Measurements from ENCODE around the gene KCNT1.

KCNT1 gene

DNA sequence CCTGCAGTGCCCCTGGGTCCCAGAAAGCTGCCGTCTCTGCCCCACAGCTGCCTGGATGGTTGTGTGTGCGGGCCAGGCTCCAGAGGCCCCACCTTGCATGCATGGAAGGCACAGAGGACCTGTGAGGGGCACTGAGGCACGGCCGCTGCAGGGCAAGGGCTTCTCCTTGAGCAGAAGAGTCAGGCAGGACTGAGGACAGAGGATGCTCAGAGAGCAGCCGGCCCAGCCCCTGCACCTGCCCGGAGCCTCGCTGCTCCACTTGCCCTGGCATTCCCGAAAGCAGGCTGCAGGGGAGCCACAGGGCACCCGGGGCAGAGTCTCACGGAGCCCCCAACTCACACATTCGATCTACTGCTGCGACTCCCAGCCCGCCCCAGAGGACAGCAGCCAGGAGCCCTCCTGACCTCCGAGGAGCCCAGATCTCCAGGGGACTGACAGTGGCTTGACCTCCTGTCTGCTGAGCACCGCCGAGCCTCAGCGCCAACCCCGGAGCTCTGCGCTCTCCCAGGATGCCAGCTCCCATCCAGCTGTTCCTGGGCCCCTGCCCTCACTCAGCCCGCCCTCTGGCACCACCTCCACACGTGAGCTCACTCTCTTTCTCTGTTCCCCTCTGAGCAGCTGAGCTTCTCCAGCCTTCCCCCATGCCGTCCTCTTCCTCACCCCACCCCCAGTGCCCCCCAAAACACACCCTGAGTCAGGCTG, 95.0 kb downstream of the KCNT1 start:
- Histone ChIP-seq H3K27me3 (ENCODE audit: control insufficient read depth, insufficient read depth, low read length) (no peaks in the 10 kb centered on the region), H3K36me3 (ENCODE audit: control insufficient read depth, insufficient read depth, low read length) (no peaks in the 10 kb centered on the region), H3K4me3 (ENCODE audit: low read depth, low read length) (no peak overlapping the region), H3K9ac (ENCODE audit: low read depth, low read length) (no peak overlapping the region), H3K27ac (ENCODE audit: low read depth, low read length) (no peak overlapping the region), H3K9me3 (ENCODE audit: control insufficient read depth, insufficient read depth, low read length) (no peaks in the 10 kb centered on the region), H3K4me1 (ENCODE audit: control insufficient read depth, insufficient read depth, low read length) (no peaks in the 10 kb centered on the region)

DNA sequence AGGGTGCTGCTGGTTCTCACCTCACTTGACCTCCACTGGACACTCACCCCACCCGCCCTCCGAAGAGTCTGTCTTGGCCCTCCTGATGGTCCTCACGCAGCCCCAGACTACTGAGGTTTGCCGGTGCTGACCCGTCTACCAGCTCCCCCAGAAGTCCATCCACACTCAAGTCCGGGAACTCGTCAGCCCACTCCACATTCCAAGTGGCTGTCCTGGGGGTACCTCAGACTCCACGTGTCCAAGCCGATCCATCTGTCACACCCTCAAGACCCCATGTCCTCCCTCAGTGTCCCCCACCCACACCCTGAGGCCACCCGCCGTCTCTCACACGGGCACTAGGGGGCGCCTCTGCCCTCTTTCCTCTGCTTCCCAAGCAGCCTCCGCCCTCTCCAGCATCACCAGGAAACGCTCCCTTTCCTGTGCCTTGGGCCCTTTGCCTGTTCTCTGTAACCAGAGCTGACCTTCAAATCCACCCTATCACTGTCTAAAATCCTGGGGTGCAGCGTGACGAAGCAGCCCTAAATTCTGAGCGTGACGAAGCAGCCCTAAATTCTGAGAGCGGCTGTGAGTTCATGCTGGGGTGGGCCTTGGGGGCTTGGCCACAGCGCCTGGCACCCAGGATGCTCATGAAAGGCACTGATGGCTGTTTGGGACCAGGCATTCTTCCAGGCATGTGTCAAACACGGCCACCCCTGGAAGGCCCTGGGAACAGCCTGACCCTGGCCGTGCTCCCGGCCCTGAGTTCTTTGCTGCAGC, 95.7 kb downstream of the KCNT1 start:
- H3K4me1 ChIP-seq (ENCODE audit: control insufficient read depth, insufficient read depth, low read length) = no peaks in the 10 kb centered on the region
- H3K27me3 ChIP-seq (ENCODE audit: control insufficient read depth, insufficient read depth, low read length) = no peaks in the 10 kb centered on the region
- no peak overlapping the region for H3K27ac ChIP-seq (ENCODE audit: low read depth, low read length)
- H3K9me3 ChIP-seq (ENCODE audit: control insufficient read depth, insufficient read depth, low read length) = no peaks in the 10 kb centered on the region
- H3K36me3 ChIP-seq (ENCODE audit: control insufficient read depth, insufficient read depth, low read length) = no peaks in the 10 kb centered on the region
- no peak overlapping the region for H3K9ac ChIP-seq (ENCODE audit: low read depth, low read length)
- no peak overlapping the region for H3K4me3 ChIP-seq (ENCODE audit: low read depth, low read length)

DNA sequence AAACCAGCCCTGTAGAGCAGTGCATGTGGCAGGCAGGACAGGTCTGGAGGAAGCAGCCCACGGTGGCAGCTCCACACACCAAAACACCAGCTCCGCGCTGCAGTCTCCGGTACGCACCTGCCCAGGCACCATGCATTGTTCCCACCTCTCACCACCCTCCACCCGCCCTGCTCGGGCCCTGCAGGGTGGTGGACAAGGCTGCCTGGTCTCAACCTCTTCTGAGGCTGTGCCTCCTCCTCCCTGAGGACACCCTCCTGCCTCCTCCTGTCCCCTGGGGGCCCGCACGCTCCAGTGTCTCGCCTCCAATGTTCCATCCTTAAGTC, 96.2 kb downstream of the KCNT1 start:
- Histone ChIP-seq H3K36me3 (ENCODE audit: control insufficient read depth, insufficient read depth, low read length) (no peaks in the 10 kb centered on the region), H3K9ac (ENCODE audit: low read depth, low read length) (no peak overlapping the region), H3K4me1 (ENCODE audit: control insufficient read depth, insufficient read depth, low read length) (no peaks in the 10 kb centered on the region), H3K27me3 (ENCODE audit: control insufficient read depth, insufficient read depth, low read length) (no peaks in the 10 kb centered on the region), H3K4me3 (ENCODE audit: low read depth, low read length) (no peak overlapping the region), H3K27ac (ENCODE audit: low read depth, low read length) (no peak overlapping the region), H3K9me3 (ENCODE audit: control insufficient read depth, insufficient read depth, low read length) (no peaks in the 10 kb centered on the region)

DNA sequence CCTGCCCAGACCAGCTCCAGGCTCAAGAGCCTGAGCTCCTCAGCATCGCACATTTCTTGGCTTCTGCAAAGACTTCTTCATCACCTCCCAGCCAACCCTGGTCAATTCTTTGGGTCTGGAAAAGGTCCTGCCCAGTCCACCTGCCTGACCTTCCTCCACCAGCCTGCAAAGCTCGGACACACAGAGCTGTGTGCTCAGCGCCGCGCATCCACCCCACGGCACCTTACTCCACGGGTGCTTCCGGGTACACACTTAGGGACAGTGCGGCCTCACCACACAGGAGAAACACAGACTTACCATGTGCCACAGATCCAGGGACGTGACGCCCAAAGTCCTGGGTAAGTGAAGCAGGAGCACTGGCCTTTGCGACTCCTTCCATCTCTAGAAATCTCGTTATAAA, 97.3 kb downstream of the KCNT1 start:
- H3K27ac ChIP-seq (ENCODE audit: low read depth, low read length) = no peak overlapping the region
- no peaks in the 10 kb centered on the region for H3K36me3 ChIP-seq (ENCODE audit: control insufficient read depth, insufficient read depth, low read length)
- no peaks in the 10 kb centered on the region for H3K27me3 ChIP-seq (ENCODE audit: control insufficient read depth, insufficient read depth, low read length)
- no peaks in the 10 kb centered on the region for H3K4me1 ChIP-seq (ENCODE audit: control insufficient read depth, insufficient read depth, low read length)
- H3K9ac ChIP-seq (ENCODE audit: low read depth, low read length) = no peak overlapping the region
- H3K4me3 ChIP-seq (ENCODE audit: low read depth, low read length) = no peak overlapping the region
- no peaks in the 10 kb centered on the region for H3K9me3 ChIP-seq (ENCODE audit: control insufficient read depth, insufficient read depth, low read length)

DNA sequence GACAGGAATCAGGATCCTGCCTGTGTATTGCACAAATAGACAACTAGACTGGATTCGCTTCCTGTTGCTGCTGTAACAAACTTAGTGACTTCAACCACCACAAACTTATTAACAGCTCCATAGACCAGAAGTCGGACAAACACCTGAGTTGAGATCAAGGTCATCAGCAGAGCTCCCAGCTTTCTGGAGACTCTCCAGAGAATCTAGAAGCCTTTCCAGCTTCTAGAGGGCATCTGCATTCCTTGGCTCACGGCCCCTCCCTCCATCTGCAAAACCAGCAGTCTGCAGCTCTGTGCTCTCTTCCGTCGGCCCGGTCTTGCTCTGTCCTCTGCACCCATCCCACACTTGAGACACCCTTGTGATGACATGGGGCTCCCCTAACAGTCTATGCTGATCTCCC, 99.1 kb downstream of the KCNT1 start:
- H3K9me3 ChIP-seq (ENCODE audit: control insufficient read depth, insufficient read depth, low read length) = no peaks in the 10 kb centered on the region
- no peak overlapping the region for H3K4me3 ChIP-seq (ENCODE audit: low read depth, low read length)
- no peak overlapping the region for H3K27ac ChIP-seq (ENCODE audit: low read depth, low read length)
- no peaks in the 10 kb centered on the region for H3K36me3 ChIP-seq (ENCODE audit: control insufficient read depth, insufficient read depth, low read length)
- H3K9ac ChIP-seq (ENCODE audit: low read depth, low read length) = no peak overlapping the region
- no peaks in the 10 kb centered on the region for H3K27me3 ChIP-seq (ENCODE audit: control insufficient read depth, insufficient read depth, low read length)
- no peaks in the 10 kb centered on the region for H3K4me1 ChIP-seq (ENCODE audit: control insufficient read depth, insufficient read depth, low read length)

DNA sequence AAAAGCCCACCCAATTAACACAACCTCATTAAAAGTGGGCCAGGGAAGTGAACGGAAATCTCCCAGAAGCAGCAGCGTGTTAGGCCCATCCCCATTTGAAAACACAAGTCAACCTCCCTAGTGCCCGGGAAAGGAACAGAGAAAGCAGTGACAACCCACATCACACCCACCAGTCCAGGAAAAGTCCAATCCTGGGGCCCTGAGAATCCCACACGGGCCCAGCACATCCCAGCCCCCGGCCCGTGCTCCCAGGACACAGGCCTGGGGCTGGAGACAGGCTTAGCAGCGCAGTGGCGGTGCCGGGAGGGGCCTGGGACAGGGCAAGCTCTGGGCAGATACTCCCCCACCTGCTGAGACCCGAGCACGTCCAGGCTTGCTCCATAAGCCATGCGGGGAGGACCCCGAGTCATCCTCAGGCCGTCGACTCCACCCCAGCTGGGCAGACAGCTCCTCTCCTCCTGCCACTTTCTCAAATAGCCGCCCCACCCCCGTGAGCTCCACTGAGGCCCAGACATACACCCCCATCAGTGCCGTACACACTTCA, 101.0 kb downstream of the KCNT1 start:
- Histone ChIP-seq H3K36me3 (ENCODE audit: control insufficient read depth, insufficient read depth, low read length) (no peaks in the 10 kb centered on the region), H3K9me3 (ENCODE audit: control insufficient read depth, insufficient read depth, low read length) (no peaks in the 10 kb centered on the region), H3K4me1 (ENCODE audit: control insufficient read depth, insufficient read depth, low read length) (no peaks in the 10 kb centered on the region), H3K4me3 (ENCODE audit: low read depth, low read length) (no peak overlapping the region), H3K9ac (ENCODE audit: low read depth, low read length) (no peak overlapping the region), H3K27me3 (ENCODE audit: control insufficient read depth, insufficient read depth, low read length) (no peaks in the 10 kb centered on the region), H3K27ac (ENCODE audit: low read depth, low read length) (no peak overlapping the region)

DNA sequence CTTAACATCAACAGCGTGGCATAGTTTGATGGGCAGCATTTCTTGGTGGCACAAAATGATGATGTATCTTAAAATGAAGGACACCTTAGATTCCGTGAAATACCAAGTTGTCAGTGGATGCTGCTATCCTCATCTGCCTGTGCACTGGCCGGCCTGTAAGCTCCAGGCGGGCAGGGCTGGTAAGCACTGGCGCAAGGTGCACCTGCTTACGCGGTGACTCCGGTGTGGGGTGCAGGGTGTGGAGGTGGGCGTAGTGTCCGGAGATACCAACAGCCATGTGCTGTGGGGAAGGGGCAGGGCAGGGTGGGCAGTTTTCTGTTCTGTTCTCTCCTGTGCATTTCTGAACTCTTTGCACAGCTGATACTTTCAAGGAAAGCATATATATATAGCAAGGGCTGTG, 101.5 kb downstream of the KCNT1 start:
- Histone ChIP-seq H3K9me3 (ENCODE audit: control insufficient read depth, insufficient read depth, low read length) (no peaks in the 10 kb centered on the region), H3K27me3 (ENCODE audit: control insufficient read depth, insufficient read depth, low read length) (no peaks in the 10 kb centered on the region), H3K4me1 (ENCODE audit: control insufficient read depth, insufficient read depth, low read length) (no peaks in the 10 kb centered on the region), H3K4me3 (ENCODE audit: low read depth, low read length) (no peak overlapping the region), H3K27ac (ENCODE audit: low read depth, low read length) (no peak overlapping the region), H3K36me3 (ENCODE audit: control insufficient read depth, insufficient read depth, low read length) (no peaks in the 10 kb centered on the region), H3K9ac (ENCODE audit: low read depth, low read length) (no peak overlapping the region)

DNA sequence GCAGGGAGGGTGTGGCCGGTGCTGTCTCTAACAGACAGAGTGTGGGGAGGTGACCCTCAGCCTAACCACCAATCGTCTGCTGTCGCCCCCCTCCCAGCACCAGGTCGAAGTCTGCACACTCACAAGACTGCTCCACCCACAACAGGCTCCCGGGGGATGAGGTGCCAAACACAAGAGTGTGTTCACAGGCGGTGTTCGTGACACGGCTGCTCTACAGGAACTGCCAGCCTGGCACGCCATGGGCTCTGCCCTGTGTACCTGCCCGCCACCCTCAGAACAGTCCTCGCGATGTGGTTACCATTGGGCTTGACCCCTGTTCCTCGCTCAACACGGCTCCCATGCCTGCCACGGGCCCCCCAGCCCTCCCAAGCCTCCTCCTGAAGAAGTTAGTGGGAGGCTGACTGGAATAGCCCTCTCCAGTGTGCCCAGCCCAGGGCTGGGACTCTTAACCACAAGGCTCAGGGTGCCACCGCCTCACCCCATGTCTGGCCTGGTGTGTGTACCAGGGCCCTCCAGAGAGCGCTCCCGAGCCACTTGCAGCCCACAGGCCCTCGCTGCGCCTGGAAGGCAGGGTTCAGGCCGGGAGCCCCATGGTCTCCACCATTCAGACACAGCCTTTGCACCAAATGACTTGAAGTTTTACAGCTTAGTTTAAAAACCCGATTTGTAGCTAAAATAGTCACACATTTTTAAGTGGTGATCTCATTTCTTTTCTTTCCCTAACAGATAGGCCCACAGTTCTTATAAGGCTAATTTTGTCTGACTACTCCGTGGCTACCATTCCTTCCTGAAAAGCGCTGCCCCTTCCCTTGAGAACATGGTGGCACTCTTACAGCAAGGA, 102.8 kb downstream of the KCNT1 start:
- no peak overlapping the region for H3K9ac ChIP-seq (ENCODE audit: low read depth, low read length)
- H3K4me3 ChIP-seq (ENCODE audit: low read depth, low read length) = no peak overlapping the region
- no peaks in the 10 kb centered on the region for H3K4me1 ChIP-seq (ENCODE audit: control insufficient read depth, insufficient read depth, low read length)
- no peaks in the 10 kb centered on the region for H3K9me3 ChIP-seq (ENCODE audit: control insufficient read depth, insufficient read depth, low read length)
- no peak overlapping the region for H3K27ac ChIP-seq (ENCODE audit: low read depth, low read length)
- no peaks in the 10 kb centered on the region for H3K27me3 ChIP-seq (ENCODE audit: control insufficient read depth, insufficient read depth, low read length)
- peaks cover 9% of the 10 kb centered on the region for H3K36me3 ChIP-seq (ENCODE audit: control insufficient read depth, insufficient read depth, low read length)

DNA sequence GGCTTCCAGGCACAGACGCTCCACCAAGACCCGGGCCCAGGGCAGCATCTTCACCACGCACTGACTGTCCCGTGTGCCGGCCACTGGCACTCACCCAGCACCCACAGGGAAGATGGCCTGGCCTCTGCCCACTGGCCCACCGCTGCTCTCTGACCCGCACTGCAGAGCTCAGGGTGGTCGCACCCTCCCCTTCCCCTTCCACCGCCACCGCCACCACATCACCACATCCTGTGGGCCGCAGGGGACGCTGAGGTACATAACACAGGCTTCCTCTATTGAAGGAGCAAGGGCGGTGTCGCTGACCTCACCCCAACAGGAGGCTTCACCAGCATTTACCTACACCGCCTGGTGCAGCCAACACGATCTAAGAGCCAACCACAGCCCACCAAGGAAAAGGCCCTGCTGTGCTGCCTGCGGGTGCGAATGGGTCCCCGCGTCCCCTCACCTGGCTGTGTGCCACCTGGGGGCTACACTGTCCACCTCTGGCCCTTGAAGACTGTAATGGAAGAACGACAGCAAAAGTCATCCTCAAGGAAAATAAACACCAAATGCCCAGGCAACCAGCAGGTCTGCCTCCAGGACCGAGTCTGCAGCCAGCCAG, 103.5 kb downstream of the KCNT1 start:
- Histone ChIP-seq H3K4me3 (ENCODE audit: low read depth, low read length) (no peak overlapping the region), H3K27ac (ENCODE audit: low read depth, low read length) (no peak overlapping the region), H3K4me1 (ENCODE audit: control insufficient read depth, insufficient read depth, low read length) (no peaks in the 10 kb centered on the region), H3K9me3 (ENCODE audit: control insufficient read depth, insufficient read depth, low read length) (no peaks in the 10 kb centered on the region), H3K9ac (ENCODE audit: low read depth, low read length) (no peak overlapping the region), H3K36me3 (ENCODE audit: control insufficient read depth, insufficient read depth, low read length) (peaks cover 16% of the 10 kb centered on the region), H3K27me3 (ENCODE audit: control insufficient read depth, insufficient read depth, low read length) (no peaks in the 10 kb centered on the region)

DNA sequence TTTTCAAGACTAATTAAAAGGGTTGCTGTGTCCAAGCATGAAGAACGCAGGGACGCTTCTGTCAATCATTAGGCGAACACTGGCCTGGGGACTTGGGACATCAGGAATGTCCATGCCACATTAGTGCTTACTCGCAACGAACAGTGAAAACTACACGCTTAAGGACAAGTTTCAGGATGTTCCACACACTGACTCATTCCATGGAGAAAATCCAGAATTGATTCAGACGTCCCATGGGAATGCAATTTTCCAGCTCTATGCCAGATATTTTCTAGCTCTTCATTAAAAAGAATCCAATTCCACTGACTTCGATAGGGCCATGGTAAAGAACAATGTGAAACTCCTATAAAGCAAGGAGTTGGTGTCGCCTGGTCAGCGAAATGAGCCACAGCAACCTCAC, 107.2 kb downstream of the KCNT1 start:
- no peak overlapping the region for H3K9ac ChIP-seq (ENCODE audit: low read depth, low read length)

More for the DNA sequence above, 107.2 kb downstream of the KCNT1 start:
- H3K9me3 ChIP-seq (ENCODE audit: control insufficient read depth, insufficient read depth, low read length) = no peaks in the 10 kb centered on the region
- no peak overlapping the region for H3K27ac ChIP-seq (ENCODE audit: low read depth, low read length)
- H3K27me3 ChIP-seq (ENCODE audit: control insufficient read depth, insufficient read depth, low read length) = no peaks in the 10 kb centered on the region
- no peak overlapping the region for H3K4me3 ChIP-seq (ENCODE audit: low read depth, low read length)
- peaks cover 52% of the 10 kb centered on the region for H3K36me3 ChIP-seq (ENCODE audit: control insufficient read depth, insufficient read depth, low read length)
- H3K4me1 ChIP-seq (ENCODE audit: control insufficient read depth, insufficient read depth, low read length) = no peaks in the 10 kb centered on the region
